Inferior parietal cortex (tissue), 1 donor: ENCODE results near the gene OSBP2.

ENCODE experiments used
- DNase-seq: peaks from one replicate; pipeline ENCODE4 v3.0.0-alpha.2; 2016; ENCODE audit errors: extremely low spot score

The OSBP2 gene

GRCh38 chr22:30843245-30843644, 148.6 kb downstream of the OSBP2 start:
- DNase-seq: no peak

- no peak for DNase-seq
Observed at GRCh38 chr22:30847583-30847982, 152.9 kb downstream of the OSBP2 start.

- DNase-seq: no peak
Observed at GRCh38 chr22:30855266-30855665, 160.6 kb downstream of the OSBP2 start.

- DNase-seq: no peak
Observed at GRCh38 chr22:30855677-30856518, 161.2 kb downstream of the OSBP2 start.

- no peak for DNase-seq
Observed at GRCh38 chr22:30856741-30857502, 162.2 kb downstream of the OSBP2 start.

- no peak for DNase-seq
Observed at GRCh38 chr22:30857791-30858190, 163.1 kb downstream of the OSBP2 start.

- DNase-seq: no peak
Observed at GRCh38 chr22:30858976-30859713, 164.5 kb downstream of the OSBP2 start.

- DNase-seq: no peak
Observed at GRCh38 chr22:30859714-30860095, 165.0 kb downstream of the OSBP2 start.

- no peak for DNase-seq
Observed at GRCh38 chr22:30860176-30861105, 165.8 kb downstream of the OSBP2 start.

GRCh38 chr22:30861131-30861530, 166.5 kb downstream of the OSBP2 start:
- DNase-seq: no peak

- no peak for DNase-seq
Observed at GRCh38 chr22:30861688-30862552, 167.2 kb downstream of the OSBP2 start.

- DNase-seq: no peak
Observed at GRCh38 chr22:30863081-30863833, 168.6 kb downstream of the OSBP2 start.

GRCh38 chr22:30864441-30865420, 170.1 kb downstream of the OSBP2 start:
- DNase-seq: no peak

- DNase-seq: no peak
Observed at GRCh38 chr22:30865656-30866055, 171.0 kb downstream of the OSBP2 start.

- DNase-seq: no peak
Observed at GRCh38 chr22:30866216-30866615, 171.5 kb downstream of the OSBP2 start.

- DNase-seq: no peak
Observed at GRCh38 chr22:30866811-30867271, 172.2 kb downstream of the OSBP2 start.

GRCh38 chr22:30867746-30868662, 173.3 kb downstream of the OSBP2 start:
- no peak for DNase-seq
